ENCODE data around the gene RNF2.

RNF2 gene

DNA sequence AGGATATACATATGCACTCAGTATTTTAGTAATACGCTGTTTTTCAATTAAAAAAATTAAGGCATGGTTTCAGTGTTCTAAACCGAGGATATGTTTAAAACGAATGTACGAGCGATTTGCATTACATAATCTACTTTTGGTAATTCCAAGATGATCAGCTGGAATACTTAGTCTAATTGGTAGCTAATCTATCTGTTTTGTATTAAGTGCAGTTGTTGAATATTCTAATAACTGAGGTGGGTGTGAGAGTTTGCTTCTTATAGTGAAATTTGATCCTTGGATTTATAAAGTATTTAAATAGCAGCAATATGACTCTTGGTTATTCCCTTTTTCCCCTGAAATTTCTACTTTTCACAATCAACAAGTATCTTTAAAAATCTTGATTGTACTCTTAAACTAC is 1.3 kb downstream of the RNF2 start:
- WGBS, 2 experiments = 3 to 5% methylated on average over 4 to 5 of the region's 5 CpGs
- peaks cover 12% of the 10 kb centered on the region for H3K4me1 ChIP-seq (ENCODE audit: control insufficient read depth, insufficient read depth, low read length)
- H3K27ac ChIP-seq (ENCODE audit: insufficient read depth, low read depth, low read length, poor library complexity, severe bottlenecking) = no peak overlapping the region
- peak overlapping the region; percentile 95 for H3K4me3 ChIP-seq (ENCODE audit: insufficient read depth, low read depth, low read length)
- peaks cover 3% of the 10 kb centered on the region for H3K27me3 ChIP-seq (ENCODE audit: control insufficient read depth, insufficient read depth, low read length, poor library complexity, severe bottlenecking)
- H3K36me3 ChIP-seq (ENCODE audit: control insufficient read depth, insufficient read depth, low read length) = no peaks in the 10 kb centered on the region
- H3K9me3 ChIP-seq (ENCODE audit: control insufficient read depth, low read length) = no peaks in the 10 kb centered on the region

DNA sequence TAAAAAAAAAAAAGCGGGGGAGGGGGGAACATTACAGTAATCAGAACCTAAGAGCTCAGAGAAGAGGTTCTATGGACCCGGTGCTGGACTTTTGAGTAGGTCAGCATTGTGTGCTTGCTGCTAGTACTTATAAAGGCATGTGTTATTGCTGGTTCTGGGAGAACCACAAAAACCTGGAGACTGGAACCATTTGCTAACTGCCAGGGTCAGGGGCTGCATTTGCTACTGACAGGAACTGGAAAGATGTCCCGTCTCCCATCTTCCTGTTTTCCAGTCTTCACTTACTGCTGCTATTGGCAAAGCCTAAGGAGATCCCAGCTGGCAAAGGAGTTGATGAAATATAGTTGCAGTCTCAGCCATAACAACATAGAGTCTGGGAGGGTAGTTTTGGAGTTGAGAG is 4.3 kb downstream of the RNF2 start:
- no peak overlapping the region for H3K27ac ChIP-seq (ENCODE audit: insufficient read depth, low read depth, low read length, poor library complexity, severe bottlenecking)
- peaks cover 3% of the 10 kb centered on the region for H3K27me3 ChIP-seq (ENCODE audit: control insufficient read depth, insufficient read depth, low read length, poor library complexity, severe bottlenecking)
- peaks cover 12% of the 10 kb centered on the region for H3K4me1 ChIP-seq (ENCODE audit: control insufficient read depth, insufficient read depth, low read length)
- WGBS, 2 experiments = 88 to 94% methylated on average over 3 of the region's 3 CpGs
- H3K9me3 ChIP-seq (ENCODE audit: control insufficient read depth, low read length) = no peaks in the 10 kb centered on the region
- H3K36me3 ChIP-seq (ENCODE audit: control insufficient read depth, insufficient read depth, low read length) = no peaks in the 10 kb centered on the region
- H3K4me3 ChIP-seq (ENCODE audit: insufficient read depth, low read depth, low read length) = no peak overlapping the region

DNA sequence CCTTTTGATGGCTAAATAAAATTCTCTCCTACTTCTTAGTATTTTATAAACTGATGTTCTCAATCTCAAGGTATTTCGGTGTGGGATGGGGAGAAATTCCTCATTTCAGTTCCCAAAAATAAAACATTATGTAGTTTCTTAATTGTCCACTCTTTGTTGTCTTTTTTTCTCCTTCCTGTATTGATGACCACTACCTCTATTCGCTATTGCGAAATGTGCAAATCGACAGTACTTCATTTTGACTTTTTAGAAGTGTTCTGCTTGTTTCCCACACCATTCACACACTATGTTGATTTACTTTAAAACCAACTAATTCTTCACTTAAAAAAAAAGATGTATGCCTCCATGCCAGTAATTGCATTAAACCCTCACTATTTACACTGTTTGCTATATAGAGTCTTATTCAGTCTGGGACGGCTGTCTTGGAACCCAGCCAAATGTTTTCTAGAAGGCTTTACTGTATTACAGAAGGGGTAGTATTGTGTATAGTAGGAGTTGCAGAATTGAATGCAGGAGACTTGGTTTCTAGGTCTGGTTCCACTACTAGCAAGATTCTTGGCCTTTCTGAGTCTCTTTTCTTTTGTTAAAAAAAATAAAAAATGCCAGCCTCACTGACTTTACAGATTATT is 5.6 kb downstream of the RNF2 start:
- H3K27me3 ChIP-seq (ENCODE audit: control insufficient read depth, insufficient read depth, low read length, poor library complexity, severe bottlenecking) = peaks cover 3% of the 10 kb centered on the region
- peaks cover 12% of the 10 kb centered on the region for H3K4me1 ChIP-seq (ENCODE audit: control insufficient read depth, insufficient read depth, low read length)
- H3K36me3 ChIP-seq (ENCODE audit: control insufficient read depth, insufficient read depth, low read length) = no peaks in the 10 kb centered on the region
- no peak overlapping the region for H3K4me3 ChIP-seq (ENCODE audit: insufficient read depth, low read depth, low read length)
- no peak overlapping the region for H3K27ac ChIP-seq (ENCODE audit: insufficient read depth, low read depth, low read length, poor library complexity, severe bottlenecking)
- H3K9me3 ChIP-seq (ENCODE audit: control insufficient read depth, low read length) = no peaks in the 10 kb centered on the region
- WGBS, 2 experiments = 90 to 95% methylated on average over 4 to 5 of the region's 5 CpGs

DNA sequence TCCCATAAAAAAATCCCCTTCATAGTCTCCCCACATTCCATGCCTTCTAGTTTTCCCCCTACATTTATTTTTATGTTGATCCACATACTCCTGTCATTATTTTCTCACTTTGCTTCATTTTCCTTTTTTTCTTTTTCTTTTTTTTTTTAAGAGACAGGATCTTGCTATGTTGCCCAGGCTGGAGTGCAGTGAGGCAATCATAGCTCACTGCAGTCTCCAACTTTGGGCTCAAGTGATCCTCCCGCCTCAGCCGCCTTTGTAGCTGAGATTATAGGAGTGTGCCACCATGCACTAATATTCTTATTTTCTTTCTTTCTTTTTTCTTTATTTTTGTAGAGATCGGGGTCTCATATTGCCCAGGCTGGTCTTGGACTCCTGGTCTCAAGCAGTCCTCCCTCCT is 7.8 kb downstream of the RNF2 start:
- no peak overlapping the region for H3K27ac ChIP-seq (ENCODE audit: insufficient read depth, low read depth, low read length, poor library complexity, severe bottlenecking)
- no peaks in the 10 kb centered on the region for H3K36me3 ChIP-seq (ENCODE audit: control insufficient read depth, insufficient read depth, low read length)
- no peaks in the 10 kb centered on the region for H3K9me3 ChIP-seq (ENCODE audit: control insufficient read depth, low read length)
- H3K4me1 ChIP-seq (ENCODE audit: control insufficient read depth, insufficient read depth, low read length) = no peaks in the 10 kb centered on the region
- WGBS, 2 experiments = 93 to 98% methylated on average over 3 of the region's 3 CpGs
- H3K27me3 ChIP-seq (ENCODE audit: control insufficient read depth, insufficient read depth, low read length, poor library complexity, severe bottlenecking) = no peaks in the 10 kb centered on the region
- H3K4me3 ChIP-seq (ENCODE audit: insufficient read depth, low read depth, low read length) = no peak overlapping the region

DNA sequence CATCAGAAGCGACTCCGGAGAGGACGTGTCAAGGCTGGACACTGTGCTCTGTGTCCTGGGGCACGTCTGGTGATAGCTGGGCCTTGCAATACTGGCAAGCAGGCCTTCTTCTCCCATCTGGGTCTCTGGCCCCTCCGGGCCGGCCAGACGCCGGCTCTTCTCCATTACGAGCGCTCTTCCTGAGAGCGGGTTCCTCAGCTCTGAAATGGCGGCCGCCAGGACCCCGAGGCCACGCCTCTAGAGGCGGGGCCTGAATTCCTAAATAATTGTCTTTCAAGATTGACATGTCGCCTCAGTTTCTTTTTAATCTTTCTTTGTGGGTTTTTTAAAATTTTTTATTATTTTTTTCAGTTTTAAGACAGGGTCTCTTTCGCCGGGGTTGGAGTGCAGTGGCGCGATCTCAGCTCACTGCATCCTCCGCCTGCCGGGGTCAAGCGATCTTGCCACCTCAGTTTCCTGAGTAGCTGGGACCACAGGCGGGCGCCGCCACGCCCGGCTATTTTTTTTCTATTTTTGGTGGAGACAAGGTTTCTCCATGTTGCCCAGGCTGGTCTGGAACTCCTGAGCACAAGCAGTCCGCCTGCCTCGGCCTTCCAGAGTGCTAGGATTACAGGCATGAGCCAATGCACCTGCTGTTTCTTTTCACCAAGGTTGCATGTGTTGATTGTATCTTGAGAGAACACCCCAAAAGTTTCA is 9.2 kb downstream of the RNF2 start:
- H3K9me3 ChIP-seq (ENCODE audit: control insufficient read depth, low read length) = no peaks in the 10 kb centered on the region
- no peak overlapping the region for H3K27ac ChIP-seq (ENCODE audit: insufficient read depth, low read depth, low read length, poor library complexity, severe bottlenecking)
- no peaks in the 10 kb centered on the region for H3K4me1 ChIP-seq (ENCODE audit: control insufficient read depth, insufficient read depth, low read length)
- H3K36me3 ChIP-seq (ENCODE audit: control insufficient read depth, insufficient read depth, low read length) = no peaks in the 10 kb centered on the region
- no peak overlapping the region for H3K4me3 ChIP-seq (ENCODE audit: insufficient read depth, low read depth, low read length)
- 94 to 96% methylated on average over 30 to 31 of the region's 31 CpGs for WGBS, 2 experiments
- H3K27me3 ChIP-seq (ENCODE audit: control insufficient read depth, insufficient read depth, low read length, poor library complexity, severe bottlenecking) = no peaks in the 10 kb centered on the region

DNA sequence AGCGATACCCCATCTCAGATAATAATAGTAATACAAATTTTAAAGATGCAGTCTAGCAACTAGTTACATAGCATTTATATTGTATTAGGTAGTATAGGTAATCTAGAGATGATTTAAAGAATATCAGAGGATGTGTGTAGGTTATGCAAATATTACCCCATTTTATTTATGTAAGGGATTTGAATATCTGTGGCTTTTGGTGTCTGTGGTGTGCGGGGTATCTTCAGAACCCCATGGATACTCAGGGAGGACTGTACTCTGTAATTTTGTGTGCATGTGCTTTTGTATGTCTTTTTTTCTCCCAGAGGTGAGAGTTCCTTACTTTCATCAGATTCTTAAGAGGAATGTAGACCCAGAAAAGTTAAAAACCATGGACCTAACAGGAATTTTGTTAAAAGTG is 12.8 kb downstream of the RNF2 start:
- Histone ChIP-seq H3K36me3 (ENCODE audit: control insufficient read depth, insufficient read depth, low read length) (no peaks in the 10 kb centered on the region), H3K27me3 (ENCODE audit: control insufficient read depth, insufficient read depth, low read length, poor library complexity, severe bottlenecking) (no peaks in the 10 kb centered on the region), H3K4me1 (ENCODE audit: control insufficient read depth, insufficient read depth, low read length) (no peaks in the 10 kb centered on the region), H3K9me3 (ENCODE audit: control insufficient read depth, low read length) (no peaks in the 10 kb centered on the region), H3K27ac (ENCODE audit: insufficient read depth, low read depth, low read length, poor library complexity, severe bottlenecking) (no peak overlapping the region), H3K4me3 (ENCODE audit: insufficient read depth, low read depth, low read length) (no peak overlapping the region)
- WGBS, 2 experiments = 100% methylated on average over 1 of the region's 2 CpGs

DNA sequence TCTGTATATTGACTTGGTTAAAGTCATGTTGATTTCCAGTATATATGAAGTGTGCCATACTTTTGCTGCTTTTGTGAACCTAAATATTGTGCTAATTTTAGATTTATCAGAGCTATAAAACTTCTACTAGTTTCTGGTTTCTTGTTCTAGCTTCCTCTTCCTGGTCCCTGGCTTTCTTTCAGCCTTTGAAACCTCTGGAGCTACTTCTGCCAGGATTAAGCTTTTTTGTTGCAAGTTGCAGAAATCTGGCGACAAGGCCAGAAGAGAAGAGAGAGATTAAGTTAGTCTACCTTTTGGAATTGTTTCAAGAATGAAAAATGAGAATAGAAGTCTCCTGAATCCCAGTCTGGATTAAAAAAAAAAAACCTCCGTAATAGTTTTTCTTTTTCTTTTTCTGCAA is 13.5 kb downstream of the RNF2 start:
- Histone ChIP-seq H3K4me3 (ENCODE audit: insufficient read depth, low read depth, low read length) (no peak overlapping the region), H3K27ac (ENCODE audit: insufficient read depth, low read depth, low read length, poor library complexity, severe bottlenecking) (no peak overlapping the region), H3K36me3 (ENCODE audit: control insufficient read depth, insufficient read depth, low read length) (no peaks in the 10 kb centered on the region), H3K27me3 (ENCODE audit: control insufficient read depth, insufficient read depth, low read length, poor library complexity, severe bottlenecking) (no peaks in the 10 kb centered on the region), H3K4me1 (ENCODE audit: control insufficient read depth, insufficient read depth, low read length) (no peaks in the 10 kb centered on the region), H3K9me3 (ENCODE audit: control insufficient read depth, low read length) (no peaks in the 10 kb centered on the region)
- WGBS, 2 experiments = 86 to 98% methylated on average over 2 of the region's 2 CpGs

DNA sequence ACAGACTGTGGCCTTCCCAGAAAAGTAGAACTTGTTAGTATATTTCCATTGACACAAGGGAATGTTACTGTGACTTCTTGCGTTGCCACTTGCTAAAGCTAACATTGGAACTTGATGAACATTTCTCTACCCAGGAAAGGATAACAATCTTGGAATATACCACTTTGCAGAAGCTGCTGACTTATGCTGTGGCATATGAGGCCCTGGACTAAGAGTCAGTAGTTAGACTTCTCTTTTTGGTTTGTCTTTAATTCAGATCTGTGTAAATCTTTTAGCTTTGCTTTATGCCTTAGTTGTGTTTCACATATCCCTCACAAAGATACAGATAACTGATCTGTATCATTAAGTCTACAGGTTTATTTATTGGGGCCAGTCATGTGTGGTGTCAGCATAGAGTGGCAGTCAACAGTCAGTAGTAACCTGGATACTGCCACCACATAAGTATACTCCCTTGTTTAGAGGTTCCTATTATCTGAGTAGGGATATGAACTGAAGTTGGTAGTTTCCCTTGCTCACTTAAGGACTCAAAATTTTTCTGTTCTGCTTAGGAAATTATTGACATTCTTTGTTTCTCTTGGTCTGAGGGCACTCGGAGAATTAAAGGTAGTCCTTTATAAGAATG is 14.7 kb downstream of the RNF2 start:
- H3K36me3 ChIP-seq (ENCODE audit: control insufficient read depth, insufficient read depth, low read length) = peaks cover 5% of the 10 kb centered on the region
- H3K9me3 ChIP-seq (ENCODE audit: control insufficient read depth, low read length) = no peaks in the 10 kb centered on the region
- H3K27me3 ChIP-seq (ENCODE audit: control insufficient read depth, insufficient read depth, low read length, poor library complexity, severe bottlenecking) = no peaks in the 10 kb centered on the region
- 91 to 94% methylated on average over 2 of the region's 2 CpGs for WGBS, 2 experiments
- no peak overlapping the region for H3K4me3 ChIP-seq (ENCODE audit: insufficient read depth, low read depth, low read length)
- no peaks in the 10 kb centered on the region for H3K4me1 ChIP-seq (ENCODE audit: control insufficient read depth, insufficient read depth, low read length)
- H3K27ac ChIP-seq (ENCODE audit: insufficient read depth, low read depth, low read length, poor library complexity, severe bottlenecking) = no peak overlapping the region

DNA sequence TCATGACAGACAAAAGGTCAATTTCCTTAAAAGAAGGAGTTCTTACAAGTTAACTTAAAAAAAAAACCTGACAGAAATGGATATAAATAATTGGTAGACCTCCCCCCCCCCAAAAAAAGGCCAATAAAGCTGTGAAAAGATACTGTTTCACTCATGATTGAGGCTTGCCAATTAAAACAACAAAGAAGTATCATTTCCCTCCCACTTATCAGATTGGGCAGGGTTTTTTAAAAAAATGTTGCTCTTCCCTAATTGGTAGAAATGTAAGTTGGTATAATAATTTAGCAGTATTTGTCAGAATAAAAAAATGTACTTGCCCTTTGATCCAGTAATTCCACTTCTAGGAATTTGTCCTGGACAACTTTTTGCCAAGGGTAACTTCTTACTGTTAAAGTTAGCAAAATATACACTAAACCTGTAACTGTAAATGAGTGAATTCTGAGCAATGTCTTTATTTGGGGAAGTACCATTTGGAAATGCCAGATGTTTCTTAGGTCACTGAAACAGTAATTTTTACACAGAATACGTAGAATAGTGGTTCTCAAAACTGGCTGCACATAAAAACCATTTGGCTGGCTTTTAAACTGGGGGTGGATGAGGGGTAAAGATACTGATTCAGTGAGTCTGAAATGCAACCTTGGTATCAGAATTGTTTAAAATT is 17.5 kb downstream of the RNF2 start:
- WGBS, 2 experiments = 96 to 97% methylated on average over 1 of the region's 1 CpG
- no peaks in the 10 kb centered on the region for H3K27me3 ChIP-seq (ENCODE audit: control insufficient read depth, insufficient read depth, low read length, poor library complexity, severe bottlenecking)

DNA sequence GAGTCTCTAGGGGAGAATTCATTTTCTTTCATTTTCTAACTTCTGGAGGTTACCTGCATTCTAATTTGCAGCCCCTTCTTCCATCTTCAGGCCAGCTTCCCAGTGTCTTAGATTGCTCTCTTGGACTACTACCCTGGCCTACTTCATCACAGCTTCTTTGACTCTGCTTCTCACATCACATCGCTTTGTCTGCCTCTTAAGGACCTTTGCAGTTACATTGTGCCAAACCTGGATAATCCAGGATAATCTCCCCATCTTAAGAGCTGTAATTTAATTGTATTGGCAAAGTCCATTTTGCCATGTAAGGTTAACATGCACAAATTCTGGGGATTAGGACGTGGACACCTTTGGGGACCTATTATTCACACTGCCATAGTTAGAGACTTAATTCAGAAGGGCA is 18.4 kb downstream of the RNF2 start:
- no peak overlapping the region for H3K4me3 ChIP-seq (ENCODE audit: insufficient read depth, low read depth, low read length)
- H3K4me1 ChIP-seq (ENCODE audit: control insufficient read depth, insufficient read depth, low read length) = no peaks in the 10 kb centered on the region
- H3K27me3 ChIP-seq (ENCODE audit: control insufficient read depth, insufficient read depth, low read length, poor library complexity, severe bottlenecking) = no peaks in the 10 kb centered on the region
- H3K36me3 ChIP-seq (ENCODE audit: control insufficient read depth, insufficient read depth, low read length) = peaks cover 5% of the 10 kb centered on the region
- no peak overlapping the region for H3K27ac ChIP-seq (ENCODE audit: insufficient read depth, low read depth, low read length, poor library complexity, severe bottlenecking)
- no peaks in the 10 kb centered on the region for H3K9me3 ChIP-seq (ENCODE audit: control insufficient read depth, low read length)
- WGBS, 2 experiments = 98 to 100% methylated on average over 1 to 2 of the region's 2 CpGs

More for the DNA sequence above, 17.5 kb downstream of the RNF2 start:
- Histone ChIP-seq H3K4me3 (ENCODE audit: insufficient read depth, low read depth, low read length) (no peak overlapping the region), H3K9me3 (ENCODE audit: control insufficient read depth, low read length) (no peaks in the 10 kb centered on the region), H3K27ac (ENCODE audit: insufficient read depth, low read depth, low read length, poor library complexity, severe bottlenecking) (no peak overlapping the region), H3K36me3 (ENCODE audit: control insufficient read depth, insufficient read depth, low read length) (peaks cover 5% of the 10 kb centered on the region), H3K4me1 (ENCODE audit: control insufficient read depth, insufficient read depth, low read length) (no peaks in the 10 kb centered on the region)

All from ectodermal cell (in vitro differentiated cells).